Measurements from ENCODE around the gene C16orf54.
A peak's percentile ranks its signal among the peaks of the same experiment; 100 is the strongest.
"Not testable (repeated sequence)": the region's sequence is repeated elsewhere in the genome, so short reads cannot be mapped to it uniquely, and the experiment has no call there.

C16orf54 gene

GRCh38 chr16:29745853-29746345 is at the start of gene C16orf54:
Gene C16orf54, minus strand, starts transcription at chr16:29745990. Its CDS starts 1,039 bp downstream, at chr16:29744951.
- DNase-seq (ENCODE audit: low read depth) = peak; percentile 81

DNA sequence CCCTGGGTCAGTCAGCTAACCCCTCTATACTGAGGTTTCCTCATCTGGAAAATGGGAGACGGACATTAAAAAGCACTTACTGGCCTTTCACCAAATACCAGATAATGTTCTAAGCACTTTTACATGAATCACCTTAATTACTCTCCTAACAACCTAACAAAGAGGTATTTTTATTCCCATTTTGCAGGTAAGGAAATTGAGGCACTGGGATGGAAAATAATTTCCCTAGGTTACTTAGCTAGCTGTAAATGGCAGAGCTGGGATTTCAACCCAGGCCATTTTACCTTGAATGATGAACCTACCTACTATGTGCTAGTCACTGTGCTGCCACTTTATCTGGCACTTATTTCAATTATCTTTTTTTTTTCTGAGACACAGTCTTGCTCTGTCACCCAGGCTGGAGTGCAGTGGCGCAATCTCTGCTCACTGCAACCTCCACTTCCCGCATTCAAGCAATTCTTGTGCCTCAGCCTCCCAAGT is 48.5 kb upstream of the C16orf54 start:
- DNase-seq (ENCODE audit: low read depth) = no peak

DNA sequence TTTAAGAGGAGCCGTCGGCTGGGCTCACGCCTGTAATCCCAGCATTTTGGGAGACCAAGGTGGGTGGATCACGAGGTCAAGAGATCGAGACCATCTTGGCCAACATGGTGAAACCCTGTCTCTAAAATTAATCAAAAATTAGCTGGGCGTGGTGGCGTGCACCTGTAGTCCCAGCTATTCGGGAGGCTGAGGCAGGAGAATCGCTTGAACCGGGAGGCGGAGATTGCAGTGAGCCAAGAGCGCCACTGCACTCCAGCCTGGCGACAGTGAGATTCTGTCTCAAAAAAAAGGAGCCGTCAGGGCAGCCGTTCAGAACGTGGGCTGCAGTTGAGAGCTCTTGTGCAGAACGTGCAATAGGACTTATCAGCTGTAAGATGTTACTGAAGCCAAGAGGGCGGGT is 47.4 kb upstream of the C16orf54 start:
- not testable (repeated sequence) for DNase-seq (ENCODE audit: low read depth)

DNA sequence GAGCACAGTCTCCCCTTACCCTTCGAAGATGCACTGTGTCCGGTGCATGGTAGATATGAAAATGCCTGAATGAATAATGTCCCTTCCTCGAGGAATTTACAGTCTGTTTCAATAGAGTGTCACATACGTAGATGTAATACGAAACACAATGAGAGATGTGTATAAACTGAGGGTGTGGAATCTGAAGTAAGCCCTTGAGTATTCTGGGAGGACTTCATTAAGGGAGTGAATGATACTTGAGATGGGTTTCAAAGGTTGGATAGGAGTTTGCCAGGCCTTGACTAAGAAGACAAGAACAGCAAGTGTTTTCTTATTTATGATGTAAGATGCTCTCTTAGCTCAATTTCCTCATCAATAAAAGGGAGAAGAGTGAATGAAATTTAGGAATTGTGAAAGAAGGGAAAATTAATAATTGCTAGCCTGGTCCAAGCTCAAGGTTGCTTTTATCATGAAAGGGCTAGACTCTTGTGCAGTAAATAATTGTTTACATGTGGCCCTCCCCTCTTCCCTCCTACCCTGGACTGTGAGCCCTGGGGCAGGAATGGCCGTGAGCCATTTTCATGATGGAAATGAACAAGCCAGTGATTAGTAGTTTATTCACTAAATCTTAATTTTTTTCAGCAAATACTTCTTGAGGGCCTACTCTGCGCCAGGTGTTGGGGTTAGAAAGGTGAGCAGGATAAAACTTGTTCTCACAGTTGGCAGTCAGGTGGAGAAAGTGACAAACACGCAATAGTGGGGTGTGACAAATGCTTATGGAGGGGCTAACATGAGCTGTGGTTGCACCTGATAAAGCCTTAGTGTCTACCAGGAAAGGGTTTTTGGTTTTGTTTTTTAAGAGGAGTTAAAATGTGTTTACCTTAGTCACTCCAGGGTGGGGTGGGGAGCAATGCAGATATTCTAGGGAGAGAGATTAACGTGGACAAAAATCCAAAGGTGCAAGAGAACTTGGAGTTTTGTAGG is 46.3 kb upstream of the C16orf54 start:
- no peak for DNase-seq (ENCODE audit: low read depth)

GRCh38 chr16:29790949-29791844 is 45.4 kb upstream of the C16orf54 start:
- DNase-seq (ENCODE audit: low read depth) = no peak

GRCh38 chr16:29790183-29790948 is 44.6 kb upstream of the C16orf54 start, which contains the start of gene KIF22:
Gene KIF22, plus strand, starts transcription at chr16:29790751. Its CDS starts 9 bp downstream, at chr16:29790760.
- peak; percentile 100 for DNase-seq (ENCODE audit: low read depth)

DNA sequence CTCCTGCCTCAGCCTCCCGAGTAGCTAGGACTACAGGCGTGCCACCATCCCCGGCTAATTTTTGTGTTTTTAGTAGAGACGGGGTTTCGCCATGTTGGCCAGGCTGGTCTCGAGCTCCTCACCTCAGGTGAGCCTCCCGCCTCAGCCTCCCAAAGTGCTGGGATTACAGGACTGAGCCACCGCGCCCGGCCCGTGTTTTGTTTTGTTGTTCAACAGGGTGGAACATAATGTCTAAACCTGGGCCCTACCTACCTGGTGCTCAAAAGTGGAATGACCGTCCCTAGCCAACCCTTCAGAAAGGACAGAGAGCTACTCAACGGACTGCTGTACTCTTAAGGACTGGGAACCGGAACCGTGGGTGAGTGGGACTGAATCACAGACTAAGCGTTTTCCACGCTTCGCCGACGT is 44.0 kb upstream of the C16orf54 start:
- no peak for DNase-seq (ENCODE audit: low read depth)

DNA sequence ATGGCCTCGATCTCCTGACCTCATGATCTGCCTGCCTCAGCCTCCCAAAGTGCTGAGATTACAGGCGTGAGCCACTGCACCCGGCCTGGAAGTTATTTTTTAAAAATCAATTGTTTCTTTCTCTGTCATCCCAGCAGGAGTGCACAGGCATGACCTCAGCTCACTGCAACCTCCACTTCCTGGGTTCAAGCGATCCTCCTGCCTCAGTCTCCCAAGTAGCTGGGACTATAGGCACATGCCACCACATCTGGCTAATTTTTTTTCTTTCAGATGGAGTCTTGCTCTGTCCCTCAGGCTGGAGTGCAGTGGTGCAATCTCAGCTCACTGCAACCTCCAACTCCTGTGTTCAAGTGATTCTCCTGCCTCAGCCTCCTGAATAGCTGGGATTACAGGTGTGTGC is 41.4 kb upstream of the C16orf54 start:
- not testable (repeated sequence) for DNase-seq (ENCODE audit: low read depth)

- peak; percentile 65 for DNase-seq (ENCODE audit: low read depth)
These were observed 39.2 kb upstream of the C16orf54 start for GRCh38 chr16:29784901-29785500.

- no peak for DNase-seq (ENCODE audit: low read depth)
These were observed 38.4 kb upstream of the C16orf54 start for GRCh38 chr16:29784157-29784556.

- DNase-seq (ENCODE audit: low read depth) = not testable (repeated sequence)
These were observed 37.5 kb upstream of the C16orf54 start for GRCh38 chr16:29783094-29783953.

GRCh38 chr16:29779474-29779873 is 33.7 kb upstream of the C16orf54 start:
- DNase-seq (ENCODE audit: low read depth) = no peak

- DNase-seq (ENCODE audit: low read depth) = no peak
These were observed 32.0 kb upstream of the C16orf54 start, which contains the start of gene ZG16 for GRCh38 chr16:29777576-29778350. Gene ZG16, plus strand, starts transcription at chr16:29778256. Its CDS starts 1,011 bp downstream, at chr16:29779267.

- DNase-seq (ENCODE audit: low read depth) = no peak
These were observed 30.1 kb upstream of the C16orf54 start for GRCh38 chr16:29775742-29776408.

DNA sequence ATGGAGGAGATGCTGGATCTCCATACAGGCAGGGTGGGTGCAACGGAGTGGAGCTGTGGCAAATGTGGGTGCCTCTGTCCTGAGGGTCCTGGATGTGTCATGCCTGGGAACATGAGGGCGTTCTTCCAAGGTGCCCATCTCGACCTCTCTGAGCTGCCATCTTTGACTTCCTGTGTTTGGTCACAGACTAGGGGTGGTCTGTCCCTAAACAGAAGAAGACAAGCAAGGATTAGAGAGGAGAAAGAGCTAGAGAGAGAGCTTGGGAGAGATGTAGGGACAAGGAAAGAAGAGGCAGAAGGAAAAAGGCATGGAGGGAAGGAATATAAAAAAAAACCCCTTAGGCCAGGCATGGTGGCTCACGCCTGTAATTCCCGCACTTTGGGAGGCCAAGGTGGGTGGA is 28.9 kb upstream of the C16orf54 start:
- no peak for DNase-seq (ENCODE audit: low read depth)

DNA sequence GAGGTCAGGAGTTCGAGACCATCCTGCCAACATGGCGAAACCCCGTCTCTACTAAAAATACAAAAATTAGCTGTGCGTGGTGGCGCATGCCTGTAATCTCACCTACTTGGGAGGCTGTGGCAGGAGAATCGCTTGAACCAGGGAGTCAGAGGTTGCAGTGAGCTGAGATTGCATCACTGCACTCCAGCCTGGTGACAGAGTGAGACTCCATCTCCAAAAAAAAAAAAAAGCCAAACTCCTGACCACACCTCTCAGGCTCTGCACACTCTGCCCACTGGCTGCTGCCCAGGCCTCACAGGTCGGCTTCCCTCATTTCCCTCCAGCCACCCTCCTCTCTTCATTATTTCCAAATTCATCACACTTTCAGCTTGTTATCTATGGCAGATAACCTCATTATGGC is 26.5 kb upstream of the C16orf54 start:
- DNase-seq (ENCODE audit: low read depth) = not testable (repeated sequence)

- no peak for DNase-seq (ENCODE audit: low read depth)
These were observed 24.6 kb upstream of the C16orf54 start for GRCh38 chr16:29770250-29770929.

- DNase-seq (ENCODE audit: low read depth) = no peak
These were observed 23.7 kb upstream of the C16orf54 start for GRCh38 chr16:29769507-29769906.

Measured in activated T-helper 9 cell treated with anti-CD3 and anti-CD28 coated beads, Interleukin-2, amount 50 U/mL, for 16 hours (primary cell).